ENCODE data around the gene YPEL2. TPM values are rescaled to one million over a fixed set of nuclear protein-coding genes. Genes with fewer than 3 reads are reported as not detected.

YPEL2 gene
- total RNA-seq, 2 donors from 2014 or later = 22.8 to 27.7 TPM

DNA sequence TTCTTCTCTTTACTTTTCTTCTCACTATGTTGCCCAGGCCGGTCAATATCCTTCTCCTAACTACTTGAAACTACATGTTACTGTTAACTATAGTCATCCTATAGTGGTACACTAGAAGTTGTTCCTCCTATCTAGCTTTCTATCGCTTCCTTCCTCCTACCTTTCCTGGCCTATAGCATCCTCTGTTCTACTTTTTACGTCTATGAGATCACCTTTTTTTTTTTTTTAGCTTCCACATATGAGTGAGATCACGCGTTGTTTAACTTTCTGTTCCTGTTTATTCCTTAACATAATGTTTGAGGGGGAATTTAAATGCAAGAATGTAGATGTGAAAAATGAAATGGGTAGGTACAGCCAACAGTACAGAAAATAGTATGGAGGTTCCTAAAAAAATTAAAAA is 30.5 kb upstream of the YPEL2 start:
- no peak for DNase-seq
- H3K9me3 Mint-ChIP-seq = peaks cover 4% of the 10 kb centered on the region
- Histone ChIP-seq H3K9ac (ENCODE audit: extremely low read depth, low read length, poor library complexity, severe bottlenecking) (no peak overlapping the region), H3K4me1 (ENCODE audit: control insufficient read depth, insufficient read depth, low read length) (peaks cover 4% of the 10 kb centered on the region), H3K4me3 (ENCODE audit: low read length) (no peak overlapping the region), H3K27me3 (ENCODE audit: control insufficient read depth, insufficient read depth, low read length, poor library complexity, severe bottlenecking) (no peaks in the 10 kb centered on the region), H3K36me3 (ENCODE audit: control insufficient read depth, insufficient read depth, low read length) (no peaks in the 10 kb centered on the region), H3K9me3 (ENCODE audit: control insufficient read depth, low read length) (no peaks in the 10 kb centered on the region), H3K27ac (ENCODE audit: low read depth, low read length) (no peak overlapping the region)
- WGBS, 2 experiments (ENCODE audit: insufficient coverage in 1 of 2, insufficient read length in 1 of 2) = 95 to 100% methylated on average over 2 to 5 of the region's 5 CpGs
- TF ChIP-seq, protein P1, sequence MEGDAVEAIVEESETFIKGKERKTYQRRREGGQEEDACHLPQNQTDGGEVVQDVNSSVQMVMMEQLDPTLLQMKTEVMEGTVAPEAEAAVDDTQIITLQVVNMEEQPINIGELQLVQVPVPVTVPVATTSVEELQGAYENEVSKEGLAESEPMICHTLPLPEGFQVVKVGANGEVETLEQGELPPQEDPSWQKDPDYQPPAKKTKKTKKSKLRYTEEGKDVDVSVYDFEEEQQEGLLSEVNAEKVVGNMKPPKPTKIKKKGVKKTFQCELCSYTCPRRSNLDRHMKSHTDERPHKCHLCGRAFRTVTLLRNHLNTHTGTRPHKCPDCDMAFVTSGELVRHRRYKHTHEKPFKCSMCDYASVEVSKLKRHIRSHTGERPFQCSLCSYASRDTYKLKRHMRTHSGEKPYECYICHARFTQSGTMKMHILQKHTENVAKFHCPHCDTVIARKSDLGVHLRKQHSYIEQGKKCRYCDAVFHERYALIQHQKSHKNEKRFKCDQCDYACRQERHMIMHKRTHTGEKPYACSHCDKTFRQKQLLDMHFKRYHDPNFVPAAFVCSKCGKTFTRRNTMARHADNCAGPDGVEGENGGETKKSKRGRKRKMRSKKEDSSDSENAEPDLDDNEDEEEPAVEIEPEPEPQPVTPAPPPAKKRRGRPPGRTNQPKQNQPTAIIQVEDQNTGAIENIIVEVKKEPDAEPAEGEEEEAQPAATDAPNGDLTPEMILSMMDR (conservative IDR thresholded peaks at IDR 0.05) = no peak
- H3K4me1 Mint-ChIP-seq = peaks cover 22% of the 10 kb centered on the region
- no peak overlapping the region for H3K27ac Mint-ChIP-seq
- no peak overlapping the region for H3K4me3 Mint-ChIP-seq
- peaks cover 3% of the 10 kb centered on the region for H3K27me3 Mint-ChIP-seq (ENCODE audit: insufficient read depth)
- H3K36me3 Mint-ChIP-seq (ENCODE audit: low read depth) = no peaks in the 10 kb centered on the region

DNA sequence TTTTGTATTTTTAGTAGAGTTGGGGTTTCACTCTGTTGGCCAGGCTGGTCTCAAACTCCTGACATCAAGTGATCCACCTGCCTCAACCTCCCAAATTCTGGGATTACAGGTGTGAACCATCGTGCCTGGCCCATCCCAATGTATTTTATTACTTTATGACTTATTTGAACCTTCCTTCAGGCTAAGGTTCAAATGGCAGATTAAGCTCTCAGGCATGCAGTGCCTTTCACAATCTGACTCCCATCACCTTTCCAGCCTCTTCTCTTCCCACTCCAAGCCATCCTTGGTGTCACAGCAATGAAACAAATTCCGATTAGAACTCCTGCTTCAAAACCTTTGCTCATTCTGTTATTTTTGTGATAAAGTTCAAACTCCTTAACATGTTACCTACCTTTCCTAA is 26.6 kb upstream of the YPEL2 start:
- Histone ChIP-seq H3K9ac (ENCODE audit: extremely low read depth, low read length, poor library complexity, severe bottlenecking) (no peak overlapping the region), H3K4me3 (ENCODE audit: low read length) (no peak overlapping the region), H3K9me3 (ENCODE audit: control insufficient read depth, low read length) (no peaks in the 10 kb centered on the region), H3K27me3 (ENCODE audit: control insufficient read depth, insufficient read depth, low read length, poor library complexity, severe bottlenecking) (no peaks in the 10 kb centered on the region), H3K4me1 (ENCODE audit: control insufficient read depth, insufficient read depth, low read length) (no peaks in the 10 kb centered on the region), H3K27ac (ENCODE audit: low read depth, low read length) (no peak overlapping the region), H3K36me3 (ENCODE audit: control insufficient read depth, insufficient read depth, low read length) (no peaks in the 10 kb centered on the region)
- Mint-ChIP-seq H3K9me3 (peaks cover 4% of the 10 kb centered on the region), H3K36me3 (ENCODE audit: low read depth) (no peaks in the 10 kb centered on the region), H3K4me3 (no peak overlapping the region), H3K4me1 (peaks cover 5% of the 10 kb centered on the region), H3K27me3 (ENCODE audit: insufficient read depth) (peaks cover 3% of the 10 kb centered on the region), H3K27ac (no peak overlapping the region)
- DNase-seq = no peak
- WGBS, 2 experiments (ENCODE audit: insufficient coverage in 1 of 2, insufficient read length in 1 of 2) = 89 to 94% methylated on average over 2 of the region's 2 CpGs
- TF ChIP-seq, protein P1 (conservative IDR thresholded peaks at IDR 0.05) = no peak

DNA sequence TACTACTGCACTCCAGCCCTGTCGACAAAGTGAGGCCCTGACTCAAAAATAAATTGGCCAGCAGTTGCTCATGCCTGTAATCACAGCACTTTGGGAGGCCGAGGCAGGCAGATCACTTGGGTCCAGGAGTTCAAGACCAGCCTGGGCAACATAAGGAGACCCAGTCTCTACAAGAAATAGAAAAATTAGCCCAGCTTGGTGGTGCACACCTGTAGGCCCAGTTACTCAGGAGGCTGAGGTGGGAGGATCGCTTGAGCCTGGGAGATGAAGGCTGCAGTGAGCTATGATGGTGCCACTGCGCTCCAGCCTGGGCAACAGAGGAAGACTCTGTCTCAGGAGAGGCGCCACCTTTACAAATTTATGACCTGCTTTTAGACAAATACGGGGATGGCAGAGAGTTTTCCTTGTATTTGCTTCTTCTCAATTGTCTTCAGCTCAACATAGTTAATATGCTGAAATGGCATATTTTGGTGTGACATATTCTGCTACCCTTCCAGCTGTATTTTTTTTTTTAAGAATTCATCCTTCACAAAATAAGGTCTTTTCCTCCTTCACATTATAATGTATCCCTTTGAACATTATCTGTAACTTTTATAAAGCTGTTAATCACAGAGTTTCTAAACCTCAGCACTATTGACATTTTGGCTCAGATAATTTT is 21.1 kb upstream of the YPEL2 start:
- Mint-ChIP-seq H3K27me3 (ENCODE audit: insufficient read depth) (no peaks in the 10 kb centered on the region), H3K4me3 (no peak overlapping the region), H3K4me1 (peaks cover 9% of the 10 kb centered on the region), H3K9me3 (no peaks in the 10 kb centered on the region), H3K27ac (no peak overlapping the region), H3K36me3 (ENCODE audit: low read depth) (no peaks in the 10 kb centered on the region)
- 88 to 90% methylated on average over 6 of the region's 6 CpGs for WGBS, 2 experiments (ENCODE audit: insufficient coverage in 1 of 2, insufficient read length in 1 of 2)
- no peak for DNase-seq
- H3K36me3 ChIP-seq (ENCODE audit: control insufficient read depth, insufficient read depth, low read length) = no peaks in the 10 kb centered on the region
- H3K27ac ChIP-seq (ENCODE audit: low read depth, low read length) = no peak overlapping the region
- H3K27me3 ChIP-seq (ENCODE audit: control insufficient read depth, insufficient read depth, low read length, poor library complexity, severe bottlenecking) = no peaks in the 10 kb centered on the region
- H3K4me3 ChIP-seq (ENCODE audit: low read length) = no peak overlapping the region
- peaks cover 3% of the 10 kb centered on the region for H3K4me1 ChIP-seq (ENCODE audit: control insufficient read depth, insufficient read depth, low read length)
- H3K9me3 ChIP-seq (ENCODE audit: control insufficient read depth, low read length) = no peaks in the 10 kb centered on the region
- no peak overlapping the region for H3K9ac ChIP-seq (ENCODE audit: extremely low read depth, low read length, poor library complexity, severe bottlenecking)
- TF ChIP-seq, protein P1 (conservative IDR thresholded peaks at IDR 0.05) = no peak
